Stimulated activated CD8-positive, alpha-beta memory T cell treated with anti-CD3 and anti-CD28 coated beads, Interleukin-15, amount 100 ng/mL, for 4 hours (primary cell): ENCODE measurements around the gene DYRK2.

Source experiments
- DNase-seq, 2 donors: peaks; one replicate each; pipeline ENCODE4 v3.0.0-alpha.2; 2020; ENCODE audit warnings: low read depth in 2 of 2

Gene DYRK2

GRCh38 chr12:67646775-67647174, 1.8 kb upstream of the DYRK2 start:
- DNase-seq = no peak

DNA sequence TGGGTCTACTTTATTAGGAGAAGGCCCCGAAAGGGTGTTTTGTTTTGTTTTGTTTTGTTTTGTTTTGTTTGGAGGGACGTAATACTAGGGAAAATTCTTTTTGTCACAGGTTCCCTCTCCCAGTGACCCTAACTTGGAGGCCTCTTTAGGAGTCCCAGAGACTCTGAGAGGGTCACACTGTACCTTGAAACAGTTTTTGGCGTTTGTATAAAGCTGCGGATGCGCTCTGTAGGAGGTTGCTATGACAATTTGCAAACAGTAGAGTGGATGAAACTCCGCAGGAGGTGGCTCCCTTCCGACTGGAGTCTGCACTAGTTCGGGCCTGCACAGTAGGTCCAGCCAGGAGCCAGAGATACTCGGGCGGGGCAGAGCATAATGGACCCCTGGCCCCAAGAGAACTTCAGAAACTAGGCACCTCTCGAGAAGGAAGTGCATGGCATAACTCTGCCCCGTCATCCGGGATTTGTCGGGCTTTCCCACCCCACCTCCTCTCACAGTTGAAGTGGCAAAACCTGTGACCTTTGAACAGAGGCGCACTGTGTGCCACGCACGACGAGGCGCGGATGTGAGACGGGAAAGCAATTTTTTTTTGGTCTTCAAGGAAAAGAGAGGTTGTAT, 1.3 kb upstream of the DYRK2 start:
- no peak for DNase-seq

DNA sequence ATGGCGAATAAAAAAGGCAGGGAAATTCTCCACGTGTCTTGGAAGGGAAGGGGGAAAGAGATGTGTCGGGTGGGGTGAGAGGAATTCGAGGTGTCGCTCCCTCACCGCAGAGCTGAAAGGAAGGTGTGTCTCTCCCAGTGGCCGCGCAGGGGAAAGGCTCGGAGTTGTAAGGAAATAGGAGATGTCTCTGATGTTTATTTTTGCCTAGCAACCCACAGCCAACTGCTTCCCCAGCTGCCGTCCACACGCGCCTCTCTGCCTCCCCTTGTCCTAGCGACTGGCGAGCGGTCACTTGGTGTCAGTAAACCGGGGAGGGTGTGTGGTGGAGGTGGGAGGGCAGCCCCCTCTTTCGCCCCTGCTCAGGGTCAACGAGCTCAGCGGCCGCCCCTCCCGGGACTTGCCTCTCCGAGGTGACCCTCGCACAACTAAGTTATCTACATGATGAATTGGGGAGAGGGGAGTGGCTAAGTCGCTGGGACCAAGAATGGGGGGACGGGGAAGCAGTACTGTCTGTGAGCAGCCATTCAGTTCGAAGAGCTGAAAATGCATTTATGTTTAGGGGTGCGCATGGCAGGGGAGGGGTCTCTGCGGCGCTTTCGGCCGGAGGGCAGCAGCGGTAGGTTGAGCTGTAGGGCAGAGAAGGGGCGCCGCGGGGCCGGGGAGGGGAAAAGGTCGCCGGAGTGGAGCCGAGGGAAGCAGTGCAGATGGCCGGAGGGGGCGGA, 585 bp upstream of the DYRK2 start:
- DNase-seq = peak in 1 of 2 donors; percentile 15

- DNase-seq = no peak
Observed at GRCh38 chr12:67649261-67649569, 670 bp downstream of the DYRK2 start.

DNA sequence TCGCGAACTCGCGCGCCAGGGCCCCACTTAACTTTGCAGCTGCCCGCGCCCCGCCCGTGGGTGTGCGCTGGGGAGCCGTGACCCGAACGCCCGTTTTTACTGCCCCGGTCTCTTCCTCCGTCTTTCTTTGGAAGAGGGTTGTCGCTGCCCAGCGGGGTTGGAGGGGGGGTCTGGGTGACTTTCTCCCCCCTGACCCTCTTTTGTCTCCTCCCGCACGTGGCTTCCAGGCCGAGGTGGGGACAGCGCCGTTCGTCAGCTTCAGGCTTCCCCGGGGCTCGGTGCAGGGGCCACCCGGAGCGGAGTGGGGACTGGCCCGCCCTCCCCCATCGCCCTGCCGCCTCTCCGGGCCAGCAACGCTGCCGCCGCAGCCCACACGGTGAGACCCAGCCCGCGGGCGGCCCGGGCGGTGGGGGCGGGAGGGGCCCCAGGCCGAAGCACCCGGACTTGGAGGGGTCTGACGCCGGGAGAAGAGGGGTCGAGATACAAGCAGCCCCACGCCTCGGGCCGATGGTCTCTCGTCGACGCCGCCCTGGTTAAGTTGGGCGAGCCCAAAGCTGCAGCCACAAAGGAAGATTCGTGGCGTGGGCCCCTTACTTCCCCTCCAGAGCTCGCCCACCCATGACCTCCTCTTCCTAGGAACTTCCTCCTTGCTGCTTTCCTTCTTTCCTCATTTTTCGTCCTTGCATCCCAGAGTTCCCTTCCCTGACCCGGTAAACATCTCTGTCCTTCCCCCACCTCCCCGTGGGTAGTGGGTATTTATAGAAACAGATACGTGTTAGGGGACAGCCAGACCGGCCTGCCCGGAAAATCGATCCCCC, 1.2 kb downstream of the DYRK2 start:
- peak in 1 of 2 donors; percentile 21 for DNase-seq

- DNase-seq = no peak
Observed at GRCh38 chr12:67650388-67651131, 2.0 kb downstream of the DYRK2 start.

GRCh38 chr12:67651132-67651695, 2.7 kb downstream of the DYRK2 start:
- DNase-seq = no peak

- no peak for DNase-seq
Observed at GRCh38 chr12:67655829-67656228, 7.3 kb downstream of the DYRK2 start.

DNA sequence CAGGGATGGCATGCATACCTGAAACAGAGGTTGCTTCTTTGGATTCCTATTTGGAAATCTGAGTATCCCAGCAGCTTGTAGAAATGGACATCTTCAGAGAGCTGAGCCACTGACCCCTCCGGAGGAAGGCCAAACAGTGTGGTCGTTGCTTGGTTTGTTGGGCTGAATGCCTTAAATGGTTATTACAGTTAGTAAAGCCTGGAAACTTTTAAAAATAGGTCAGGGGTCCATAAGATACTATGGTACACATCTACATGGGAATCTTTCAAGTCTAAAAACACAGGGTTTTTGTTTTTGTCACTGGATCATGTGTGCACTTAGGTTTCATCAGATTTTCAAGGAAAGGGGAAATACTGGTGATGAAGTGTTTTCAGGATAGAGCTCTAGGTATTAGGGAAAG, 7.7 kb downstream of the DYRK2 start:
- DNase-seq = no peak

- DNase-seq = no peak
Observed at GRCh38 chr12:67658486-67658885, 9.9 kb downstream of the DYRK2 start.

GRCh38 chr12:67659292-67659691, 10.7 kb downstream of the DYRK2 start:
- no peak for DNase-seq

DNA sequence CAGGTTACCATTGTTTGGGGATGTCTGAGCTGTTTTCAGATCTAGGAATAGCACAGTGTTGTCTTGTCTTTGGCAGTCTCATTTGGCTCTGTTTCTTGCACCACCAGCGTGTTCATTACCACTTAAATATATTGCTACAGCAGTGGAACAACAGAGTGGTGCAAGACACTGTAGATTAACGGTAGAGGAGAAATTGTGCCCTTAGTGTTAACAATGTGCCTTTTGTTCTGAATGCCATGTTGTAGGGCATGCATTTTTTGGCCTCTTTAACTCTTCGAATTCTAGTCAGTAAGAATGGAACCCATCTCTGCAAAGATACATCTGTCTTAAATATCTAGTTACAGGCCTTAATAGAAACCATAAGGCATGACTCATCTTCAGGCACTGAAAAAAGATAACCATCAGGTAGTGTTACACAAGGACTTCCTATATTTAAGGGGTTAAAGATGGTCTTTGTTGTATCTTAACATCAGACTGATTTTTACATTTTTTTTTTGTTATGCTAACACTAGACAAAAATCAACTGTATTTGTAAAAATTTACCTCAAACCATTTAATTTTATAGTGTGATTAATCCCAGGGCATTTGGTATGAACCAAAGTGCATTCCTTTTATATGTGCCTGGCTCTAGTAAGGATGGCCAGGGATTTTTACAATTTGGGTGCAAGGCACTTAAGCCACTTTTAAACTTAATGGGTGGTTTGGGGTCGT, 12.9 kb downstream of the DYRK2 start:
- no peak for DNase-seq

GRCh38 chr12:67662910-67663538, 14.5 kb downstream of the DYRK2 start:
- no peak for DNase-seq

DNA sequence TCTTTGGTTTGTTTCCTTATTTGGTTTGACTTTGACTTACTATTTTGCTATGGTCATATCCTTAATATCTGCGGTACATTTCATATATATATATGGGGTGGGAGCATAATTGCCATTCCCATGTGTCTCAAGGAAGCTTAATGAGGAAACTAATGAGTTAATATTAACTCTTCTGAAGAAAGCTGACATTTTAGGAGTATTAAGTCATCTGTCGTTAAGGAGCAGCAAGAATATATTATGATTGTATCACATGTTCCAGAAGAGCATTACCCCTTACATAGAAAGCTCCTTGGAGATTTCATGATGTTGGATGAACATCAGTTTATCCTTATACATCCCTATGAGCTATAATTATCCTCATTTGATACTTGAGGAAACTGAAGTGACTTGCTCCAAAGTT, 15.6 kb downstream of the DYRK2 start:
- no peak for DNase-seq

DNA sequence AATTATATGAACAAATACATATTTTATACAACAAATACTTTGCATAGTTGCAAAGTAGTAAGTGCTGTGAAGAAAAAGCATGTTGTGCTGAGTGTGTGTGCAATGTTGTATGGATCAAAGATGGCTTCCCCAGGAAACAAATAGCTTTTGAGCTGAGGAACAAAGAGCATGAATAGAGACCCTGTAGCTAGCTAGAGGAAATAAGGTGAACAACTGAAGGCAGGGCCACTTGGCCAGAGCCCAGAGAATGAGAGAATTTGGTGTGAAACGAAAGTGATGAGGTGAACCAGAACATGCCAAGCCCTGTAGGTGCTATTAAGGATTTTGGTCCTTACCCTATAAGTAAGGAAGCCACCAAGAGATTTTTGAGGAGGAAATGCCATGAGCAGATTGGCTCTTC, 17.1 kb downstream of the DYRK2 start:
- DNase-seq = no peak

GRCh38 chr12:67666605-67667004, 18.1 kb downstream of the DYRK2 start:
- DNase-seq = no peak

- no peak for DNase-seq
Observed at GRCh38 chr12:67667276-67668073, 18.9 kb downstream of the DYRK2 start.

GRCh38 chr12:67669217-67669933, 20.8 kb downstream of the DYRK2 start:
- DNase-seq = no peak

DNA sequence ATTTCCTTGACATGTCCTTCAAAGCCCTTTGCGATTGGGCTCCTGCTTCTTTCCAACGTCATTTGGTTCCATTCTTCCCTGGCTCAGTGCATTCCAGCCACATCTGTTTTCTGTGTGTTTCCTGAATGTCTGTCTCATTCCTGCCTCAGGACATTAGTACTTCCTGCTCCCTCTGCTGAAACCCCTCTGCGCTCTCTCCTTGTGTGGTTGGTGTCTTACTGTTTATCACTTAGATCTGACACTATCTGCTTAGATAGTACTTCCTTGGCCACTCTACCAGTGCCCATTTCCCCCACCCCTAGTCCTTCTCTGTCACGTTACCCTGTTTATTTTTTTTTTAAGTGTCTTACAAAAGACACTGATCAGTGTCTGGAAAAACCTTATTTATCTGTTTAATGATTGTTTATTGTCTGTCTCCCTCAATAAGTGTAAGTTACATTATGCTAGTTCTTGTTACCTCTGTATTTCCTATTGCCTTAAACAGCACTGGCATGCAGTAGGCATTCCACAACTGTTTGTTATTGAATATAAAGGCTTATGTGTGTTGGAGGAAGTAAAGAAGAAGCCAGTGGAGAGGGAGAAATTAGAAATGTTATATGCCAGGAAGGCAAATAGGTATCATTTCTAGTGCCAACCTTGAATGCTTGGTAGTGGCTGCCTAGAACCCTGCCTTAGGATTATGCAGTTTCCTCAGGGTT, 21.5 kb downstream of the DYRK2 start:
- no peak for DNase-seq
